H1 (cell line): Measurements from ENCODE around the gene FOXE1. TPM values are rescaled to one million over a fixed set of nuclear protein-coding genes. Genes with fewer than 3 reads are reported as not detected.

Source experiments
- CTCF ChIA-PET: fragments of 300-600 bp; sonication (Branson Sonifier 250); formaldehyde crosslinking; loops from one replicate; lab custom pipeline; 2021; ENCODE audit not compliant: partially characterized antibody; lab: Charles Lee
- POLR2A ChIA-PET: fragments of 300-600 bp; sonication (Branson Sonifier 250); formaldehyde crosslinking; loops from one replicate; lab custom pipeline; 2021; ENCODE audit warnings: inconsistent platforms; ENCODE audit not compliant: partially characterized antibody; lab: Charles Lee
- DNase-seq, 2 experiments: peaks; one replicate each; pipeline versions ENCODE4 v3.0.0 to v3.0.0-alpha.2; 2010 to 2022; ENCODE audit warnings: low spot score in 2 of 2, low read depth in 1 of 2, mixed read lengths in 1 of 2
- FAIRE-seq: peaks from 2 replicates; lab custom pipeline; 2011; peaks lifted over from hg19 to GRCh38; lab: Jason Lieb, UNC
- H2AFZ ChIP-seq: 2 replicates; pipeline ENCODE4 v1.8.1; 2012; ENCODE audit warnings: low read length, inconsistent platforms
- H2AK5ac ChIP-seq: 2 replicates; pipeline ENCODE4 v1.6.1; 2013; ENCODE audit warnings: low read depth, low read length
- H2BK120ac ChIP-seq: replicated peaks from 2 replicates; pipeline ENCODE3; 2013; ENCODE audit warnings: low read depth, low read length, inconsistent platforms
- H2BK12ac ChIP-seq: 2 replicates; pipeline ENCODE4 v1.6.1; 2013; ENCODE audit warnings: low read depth, low read length
- H2BK15ac ChIP-seq: 2 replicates; pipeline ENCODE4 v1.6.1; 2013; ENCODE audit warnings: low read length
- H2BK20ac ChIP-seq: 2 replicates; pipeline ENCODE4 v1.6.1; 2013; ENCODE audit warnings: low read length
- H2BK5ac ChIP-seq: 2 replicates; pipeline ENCODE4 v1.6.1; 2013; ENCODE audit warnings: low read depth, low read length
- H3K14ac ChIP-seq: 2 replicates; pipeline ENCODE4 v1.6.1; 2013; ENCODE audit warnings: inconsistent platforms; ENCODE audit not compliant: insufficient read length
- H3K18ac ChIP-seq: 2 replicates; pipeline ENCODE4 v1.6.1; 2013; ENCODE audit warnings: low read length; ENCODE audit errors: extremely low read depth
- H3K23ac ChIP-seq: 2 replicates; pipeline ENCODE4 v1.6.1; 2013; ENCODE audit warnings: inconsistent platforms; ENCODE audit not compliant: insufficient read length
- H3K23me2 ChIP-seq: 2 replicates; pipeline ENCODE4 v1.6.1; 2013; ENCODE audit warnings: low read depth, low read length
- H3K27ac ChIP-seq: 2 replicates; pipeline ENCODE4 v1.6.1; 2011; ENCODE audit warnings: low read depth, low read length, inconsistent platforms
- H3K27me3 ChIP-seq, 4 experiments: replicated peaks in 1 of 4; 1 replicate in 1 of 4; 2 replicates in 3 of 4; pipeline versions ENCODE4 v1.6.1 to v1.8.1; 2011 to 2013; ENCODE audit warnings: low read length in 3 of 4, mild to moderate bottlenecking in 3 of 4, inconsistent platforms in 2 of 4, mixed read lengths in 2 of 4, moderate library complexity in 1 of 4; ENCODE audit not compliant: control insufficient read depth in 3 of 4, insufficient read depth in 3 of 4; ENCODE audit errors: extremely low read depth in 1 of 4
- H3K36me3 ChIP-seq, 4 experiments: 2 replicates each; pipeline versions ENCODE4 v1.6.1 to v1.8.1; 2011 to 2013; ENCODE audit warnings: mild to moderate bottlenecking in 4 of 4, low read length in 3 of 4, moderate library complexity in 2 of 4, control low read depth in 1 of 4, inconsistent platforms in 1 of 4; ENCODE audit not compliant: insufficient read depth in 4 of 4, control insufficient read depth in 2 of 4
- H3K4ac ChIP-seq: replicated peaks from 2 replicates; pipeline ENCODE3; 2013; ENCODE audit warnings: low read length, low read depth, mixed read lengths, inconsistent platforms; ENCODE audit not compliant: insufficient read length
- H3K4me1 ChIP-seq, 4 experiments: replicated peaks in 1 of 4; 1 replicate in 1 of 4; 2 replicates in 3 of 4; pipeline versions ENCODE4 v1.6.1 to v1.8.1; 2011 to 2013; ENCODE audit warnings: low read length in 3 of 4, inconsistent platforms in 2 of 4, mixed read lengths in 1 of 4; ENCODE audit not compliant: insufficient read depth in 4 of 4, control insufficient read depth in 3 of 4
- H3K4me2 ChIP-seq, 2 experiments: 2 replicates each; pipeline versions ENCODE4 v1.6.1 to v1.8.1; 2011 to 2013; ENCODE audit warnings: low read depth in 2 of 2, low read length in 2 of 2, control low read depth in 1 of 2, inconsistent platforms in 1 of 2, mild to moderate bottlenecking in 1 of 2; ENCODE audit not compliant: insufficient read depth in 1 of 2
- H3K4me3 ChIP-seq, 4 experiments: fragments of 200-600, 300-600 bp in 1 of 4; sonication (generic), shearing (Covaris generic), sonication (Bioruptor Twin) in 1 of 4; 2 replicates each; pipeline versions ENCODE4 v1.5.1 to v1.8.1; 2011 to 2016; ENCODE audit warnings: low read length in 4 of 4, low read depth in 3 of 4, control low read depth in 2 of 4, inconsistent platforms in 2 of 4, mild to moderate bottlenecking in 2 of 4, mixed read lengths in 1 of 4, moderate library complexity in 1 of 4; ENCODE audit not compliant: insufficient read depth in 2 of 4; ENCODE audit errors: extremely low read depth in 1 of 4
- H3K56ac ChIP-seq: replicated peaks from 2 replicates; pipeline ENCODE3; 2013; ENCODE audit warnings: low read depth, mild to moderate bottlenecking, mixed read lengths, low read length, inconsistent platforms; ENCODE audit not compliant: insufficient read length
- H3K79me1 ChIP-seq: 2 replicates; pipeline ENCODE4 v1.6.1; 2013; ENCODE audit warnings: low read depth, low read length, control low read depth
- H3K79me2 ChIP-seq, 2 experiments: 2 replicates each; pipeline versions ENCODE4 v1.6.1 to v1.8.1; 2012 to 2013; ENCODE audit warnings: low read length in 2 of 2, mild to moderate bottlenecking in 2 of 2, inconsistent platforms in 1 of 2; ENCODE audit not compliant: insufficient read depth in 2 of 2, control insufficient read depth in 1 of 2
- H3K9ac ChIP-seq, 4 experiments: replicated peaks in 1 of 4; 1 replicate in 1 of 4; 2 replicates in 3 of 4; pipeline versions ENCODE4 v1.6.1 to v1.8.1; 2011 to 2013; ENCODE audit warnings: low read depth in 3 of 4, low read length in 3 of 4, control low read depth in 2 of 4, mild to moderate bottlenecking in 2 of 4, moderate library complexity in 2 of 4, inconsistent platforms in 1 of 4; ENCODE audit errors: extremely low read depth in 1 of 4
- H3K9me3 ChIP-seq, 2 experiments: 2 replicates each; pipeline versions ENCODE4 v1.6.1 to v1.8.1; 2012 to 2013; ENCODE audit warnings: mild to moderate bottlenecking in 2 of 2, moderate library complexity in 2 of 2, control low read depth in 1 of 2, inconsistent platforms in 1 of 2, low read depth in 1 of 2, low read length in 1 of 2, mixed read lengths in 1 of 2; ENCODE audit not compliant: insufficient read depth in 2 of 2
- H4K20me1 ChIP-seq, 2 experiments: replicated peaks in 1 of 2; 2 replicates each; pipeline versions ENCODE3 to v1.8.1; 2011 to 2013; ENCODE audit warnings: inconsistent platforms in 2 of 2, low read length in 2 of 2, mild to moderate bottlenecking in 1 of 2; ENCODE audit not compliant: insufficient read depth in 2 of 2, control insufficient read depth in 1 of 2
- H4K5ac ChIP-seq: 2 replicates; pipeline ENCODE4 v1.6.1; 2013; ENCODE audit warnings: low read length, low read depth, mixed read lengths, inconsistent platforms; ENCODE audit not compliant: insufficient read length
- H4K8ac ChIP-seq: 2 replicates; pipeline ENCODE4 v1.8.0; 2013; ENCODE audit warnings: mild to moderate bottlenecking, moderate library complexity, low read length, inconsistent platforms; ENCODE audit not compliant: insufficient read depth; ENCODE audit errors: extremely low read depth
- H4K91ac ChIP-seq: replicated peaks from 2 replicates; pipeline ENCODE3; 2013; ENCODE audit warnings: low read length, mixed read lengths, inconsistent platforms; ENCODE audit not compliant: insufficient read length
- EZH2 ChIP-seq: fragments of 200-600 bp; sonication (generic); IDR thresholded peaks from 2 replicates; pipeline ENCODE4 v1.7.1; 2012; ENCODE audit warnings: low read depth, mild to moderate bottlenecking, moderate library complexity, low read length, inconsistent platforms; ENCODE audit not compliant: severe bottlenecking
- JUND ChIP-seq: IDR thresholded peaks from 2 replicates; pipeline ENCODE4 v1.6.1; 2011; ENCODE audit warnings: mild to moderate bottlenecking, improper control_type of control experiment, low read length
- POLR2A ChIP-seq, 2 experiments: IDR thresholded peaks; 1 replicate in 1 of 2; 2 replicates in 1 of 2; pipeline ENCODE4 v1.6.1; 2011; ENCODE audit warnings: low read depth in 2 of 2, low read length in 2 of 2, mild to moderate bottlenecking in 2 of 2; ENCODE audit errors: control extremely low read depth in 1 of 2
- SRF ChIP-seq: IDR thresholded peaks from 2 replicates; pipeline ENCODE4 v1.6.1; 2011; ENCODE audit warnings: mild to moderate bottlenecking, low read depth, low read length, moderate library complexity
- TAF1 ChIP-seq: IDR thresholded peaks from 2 replicates; pipeline ENCODE4 v1.6.1; 2011; ENCODE audit warnings: mild to moderate bottlenecking, low read depth, low read length
- TAF7 ChIP-seq: optimal IDR thresholded peaks from 2 replicates; pipeline ENCODE3; 2011; ENCODE audit warnings: low read depth, mild to moderate bottlenecking, inconsistent platforms, low read length, moderate library complexity, borderline replicate concordance
- WGBS, 2 experiments: shearing (Covaris generic) in 1 of 2; methylation state at CpG; one replicate each; pipeline versions ENCODE4 v1.1.6 to v1.1.7; 2013 to 2015; ENCODE audit warnings: low lambda C conversion rate in 2 of 2, mixed read lengths in 2 of 2, inconsistent platforms in 1 of 2, low coverage in 1 of 2, missing lambda C conversion rate in 1 of 2; ENCODE audit not compliant: insufficient replicate concordance in 2 of 2, insufficient coverage in 1 of 2, insufficient read length in 1 of 2; ENCODE audit errors: extremely low coverage in 1 of 2, missing lambda C conversion rate in 1 of 2; 5-methylcytosine and 5-hydroxymethylcytosine counted together
- polyA plus RNA-seq, 7 experiments: library from polyadenylated mRNA; depleted of rRNA in 3 of 7; stranded (reverse) in 5 of 7; unstranded in 2 of 7; fragments of >200 nt in 5 of 7; fragments of 200-250 nt in 2 of 7; gene quantifications; 1 replicate in 5 of 7; 2 replicates in 1 of 7; 4 replicates in 1 of 7; pipeline versions ENCODE4 v1.2.1 to v1.2.3, GENCODE V29; 2011 to 2013; ENCODE audit warnings: missing spikeins in 2 of 7, mixed read lengths in 2 of 7
- total RNA-seq: library from RNA; stranded (reverse); fragmentation: NEBNext Ultra II Directional; extraction: Animal tissue kit (Norgen Biotek cat#: 25700); gene quantifications from 2 replicates; pipeline ENCODE4 v1.2.1, GENCODE V29; 2021

FOXE1 gene
- total and polyA plus RNA-seq, 2 of the 8 experiments (the other 6 are each of a cell fraction or from before 2014, with no cell fraction given), result 0.03 TPM; not detected in 1

DNA sequence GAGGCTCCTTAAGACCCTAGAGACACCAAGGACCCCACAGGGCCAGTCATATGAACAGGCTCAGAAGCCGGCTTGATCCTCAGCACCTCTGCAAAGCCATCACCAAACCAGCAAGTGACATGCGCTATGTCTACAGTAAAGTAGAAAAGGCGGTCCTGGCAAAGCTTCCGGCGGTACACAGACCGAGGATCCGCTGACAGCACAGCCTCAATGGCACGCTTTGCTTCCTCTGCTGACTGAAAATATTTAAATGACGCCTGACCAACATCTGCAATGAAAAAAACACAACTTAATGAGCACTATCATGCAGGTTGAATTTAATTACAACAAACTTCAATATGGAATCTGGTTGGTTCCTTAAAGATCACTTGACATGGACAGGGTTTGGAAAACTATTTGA is 51.7 kb downstream of the FOXE1 start:
- Histone ChIP-seq H3K23me2 (no peaks in the 10 kb centered on the region), H3K9ac (no peak overlapping the region), H2BK15ac (no peak overlapping the region), H2AK5ac (no peak overlapping the region), H3K79me1 (peaks cover 3% of the 10 kb centered on the region; the same call in 1 of the 2 replicates), H3K18ac (no peak overlapping the region), H3K36me3 (no peaks in the 10 kb centered on the region), H2BK120ac (no peak overlapping the region), H3K79me2 (no peaks in the 10 kb centered on the region), H3K14ac (no peak overlapping the region), H2BK5ac (no peak overlapping the region), H3K27me3 (no peaks in the 10 kb centered on the region), H4K20me1 (peaks cover 0 to 3% of the 10 kb centered on the region in 2 experiments), H2BK12ac (no peak overlapping the region), H3K4me3 (no peak overlapping the region), H3K4ac (no peak overlapping the region), H4K8ac (no peak overlapping the region), H3K23ac (no peak overlapping the region), H3K4me2 (no peak overlapping the region), H2BK20ac (no peak overlapping the region), H2AFZ (no peak overlapping the region), H3K9me3 (no peaks in the 10 kb centered on the region), H4K5ac (no peak overlapping the region), H4K91ac (no peak overlapping the region), H3K27ac (no peak overlapping the region), H3K56ac (no peak overlapping the region), H3K4me1 (no peaks in the 10 kb centered on the region)
- ChIA-PET POLR2A (no interaction called here), CTCF (interaction anchor here (1.2 to 2.0 kb wide), 2 partner anchors 9 kb away, joined by 3 to 5 read pairs; no protein-coding TSS in a partner anchor)
- DNase-seq (no peak), FAIRE-seq (no peak)
- 87% methylated on average over 9 of the region's 9 CpGs; no CpG with 5 or more reads in 1 of the 2 experiments for WGBS, 2 experiments
- no peak for TF ChIP-seq EZH2
- no peak for TF ChIP-seq TAF1
- TF ChIP-seq TAF7, result no peak
- no peak for TF ChIP-seq JUND
- TF ChIP-seq POLR2A (IDR thresholded peaks at IDR 0.05; ENCODE audit: control extremely low read depth in 1 of 2, low read depth in 2 of 2, low read length in 2 of 2), result no peak
- no peak for TF ChIP-seq SRF
